GM18508 (cell line): Measurements from ENCODE around the gene NTRK1.

Experiments used
- ATAC-seq: cut with Tn5 transposase; IDR thresholded peaks from one replicate; pipeline ENCODE4 v1.9.1; 2021; ENCODE audit warnings: moderate number of reproducible peaks; ENCODE audit not compliant: insufficient read depth, unreplicated experiment

The NTRK1 gene

DNA sequence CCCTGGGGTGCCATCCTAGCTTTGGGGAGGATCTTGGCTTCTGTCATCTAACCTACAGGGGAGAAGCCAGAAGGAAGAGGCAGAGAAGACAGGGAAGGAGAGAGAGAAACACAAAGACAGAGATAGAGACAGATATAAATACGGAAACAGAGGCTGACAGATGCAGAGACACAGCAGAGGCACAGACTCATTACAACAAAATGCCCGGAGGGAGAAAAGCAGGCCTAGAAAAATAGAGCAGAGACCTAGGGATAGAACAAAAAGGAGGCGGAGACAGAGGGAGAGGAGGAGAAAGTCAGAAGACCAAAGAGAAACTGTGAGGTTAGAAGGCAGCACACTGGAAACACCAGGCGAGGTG lies 34.8 kb downstream of the NTRK1 start:
- ATAC-seq: no peak

DNA sequence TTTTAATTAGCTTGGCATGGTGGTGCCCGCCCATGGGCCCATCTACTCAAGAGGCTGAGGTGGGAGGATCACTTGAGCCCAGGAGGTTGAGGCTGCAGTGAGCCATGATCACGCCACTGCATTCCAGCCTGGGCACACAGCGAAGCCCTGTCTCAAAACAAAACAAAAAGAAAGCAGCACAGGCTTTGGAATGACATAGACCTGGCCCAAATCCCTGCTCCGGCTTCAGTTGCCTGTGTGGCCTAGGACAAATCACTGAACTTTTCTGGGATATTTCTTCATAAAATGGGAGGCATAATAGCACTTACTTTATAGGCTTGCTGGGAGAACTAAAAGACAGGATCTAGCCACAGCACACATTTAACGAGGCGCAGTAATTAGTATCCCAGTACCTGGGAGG lies 35.3 kb downstream of the NTRK1 start:
- ATAC-seq: no peak

DNA sequence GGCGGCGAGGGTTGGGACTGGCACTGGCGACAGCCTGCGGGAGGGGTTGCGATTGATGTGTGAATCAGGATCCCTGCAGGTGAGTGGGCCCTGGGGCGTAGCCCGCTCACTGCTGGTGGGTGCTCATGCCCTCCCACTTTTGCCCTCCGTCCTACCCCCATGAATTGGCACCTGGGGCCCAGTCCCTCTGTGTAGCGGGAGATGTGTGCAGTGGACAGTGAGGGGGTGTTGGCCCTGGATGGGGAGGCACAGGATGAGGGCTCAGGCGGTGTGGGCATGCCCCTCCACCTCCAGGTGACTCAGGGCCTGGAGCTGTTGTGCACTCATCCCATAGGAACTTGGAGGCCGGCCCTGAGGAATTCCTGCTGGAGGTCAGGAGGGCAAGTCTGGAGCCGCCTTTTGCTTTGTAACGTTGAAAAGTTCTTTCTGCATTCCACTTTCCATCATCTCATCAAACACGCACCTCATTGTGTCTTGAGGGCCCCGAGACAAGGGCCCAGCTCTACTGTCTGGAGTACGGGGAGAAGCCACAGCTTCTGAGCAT lies 35.9 kb downstream of the NTRK1 start:
- ATAC-seq: no peak

DNA sequence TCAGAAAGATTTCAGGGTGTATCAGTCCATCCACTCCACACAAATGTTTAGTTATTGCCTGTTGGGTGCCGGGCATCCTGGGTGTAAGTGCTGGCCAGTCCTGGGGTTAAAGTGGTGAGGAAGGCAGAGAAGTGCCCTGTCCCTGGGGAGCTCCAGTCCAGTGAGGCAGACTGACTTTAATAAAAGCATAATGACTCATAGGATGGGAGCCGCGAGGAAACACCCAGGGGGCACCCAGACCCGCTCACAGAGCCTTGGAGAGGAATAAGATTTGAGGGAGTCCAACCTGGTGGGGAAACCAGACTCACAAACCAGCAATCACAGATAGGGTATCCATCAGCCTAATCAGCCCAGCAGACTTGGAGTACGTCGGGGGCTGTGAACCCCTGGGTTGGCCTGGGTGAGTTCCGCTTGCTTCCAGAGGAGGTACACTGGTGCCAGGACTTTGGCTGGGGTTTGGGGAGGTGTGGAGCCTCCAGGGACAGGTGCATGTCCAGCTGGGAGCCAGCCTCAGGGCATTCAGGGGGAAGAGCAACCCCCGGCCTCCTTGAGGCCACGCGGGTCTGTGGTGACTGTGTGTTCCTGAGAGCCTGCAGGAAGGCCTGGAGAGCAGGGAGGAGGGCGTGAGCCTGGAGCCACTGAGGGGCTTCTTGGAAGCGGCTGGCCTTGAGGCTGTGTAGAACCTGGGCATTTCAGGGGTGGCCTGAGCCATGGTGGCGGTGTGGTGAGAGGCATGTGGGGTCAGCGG lies 36.6 kb downstream of the NTRK1 start:
- ATAC-seq: no peak

DNA sequence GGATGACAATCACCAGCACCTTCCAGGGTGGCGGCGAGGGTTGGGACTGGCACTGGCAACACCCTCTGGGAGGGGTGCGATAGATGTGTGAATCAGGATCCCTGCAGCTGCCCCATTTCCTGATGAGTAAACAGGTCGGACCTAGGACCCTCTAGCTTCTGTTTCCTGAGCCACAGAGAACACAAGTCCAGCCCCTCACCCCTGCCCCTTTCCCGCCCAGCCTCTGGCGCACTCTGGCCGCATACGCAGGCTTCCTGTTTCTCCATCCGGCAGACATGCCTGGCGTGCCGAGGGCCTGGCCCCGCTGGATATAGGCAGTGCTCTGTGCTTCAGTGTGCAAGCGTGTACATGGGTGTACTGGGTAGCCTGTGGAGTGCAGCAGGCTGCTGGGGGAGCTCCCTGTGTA lies 37.5 kb downstream of the NTRK1 start:
- ATAC-seq: no peak

DNA sequence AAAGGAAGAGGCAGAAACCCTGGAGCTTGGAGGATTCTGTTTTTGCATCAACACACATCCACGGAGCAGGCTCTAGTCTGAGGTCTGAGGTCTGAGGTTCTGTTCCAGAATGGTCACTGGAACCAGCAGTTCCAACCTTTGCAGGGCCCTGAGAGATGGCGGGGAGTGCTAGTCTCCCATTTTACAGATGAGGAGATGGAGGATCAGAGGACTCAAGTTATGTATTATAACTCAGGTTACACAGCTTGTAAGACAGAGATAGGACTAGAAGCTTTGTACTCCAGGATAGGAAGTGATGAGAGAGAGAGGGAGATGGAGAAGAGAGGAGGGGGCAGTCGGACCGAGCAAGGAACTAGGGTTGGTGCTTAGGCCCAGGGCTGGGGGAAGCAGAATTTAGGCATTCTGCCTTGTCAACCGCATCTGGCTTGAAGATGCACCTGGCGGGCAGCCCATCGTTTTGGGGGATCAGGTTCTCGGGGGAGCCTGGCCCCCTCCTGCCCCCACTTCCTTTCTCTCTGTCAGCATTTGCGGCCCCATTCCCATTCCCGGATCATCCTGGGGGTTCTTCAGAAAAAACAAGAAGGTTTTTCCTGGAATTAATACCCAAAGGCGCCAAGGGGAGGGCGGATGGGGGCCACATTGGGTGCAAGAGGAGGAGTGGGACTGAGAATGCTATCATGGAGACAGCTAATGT lies 38.5 kb downstream of the NTRK1 start:
- ATAC-seq: no peak

DNA sequence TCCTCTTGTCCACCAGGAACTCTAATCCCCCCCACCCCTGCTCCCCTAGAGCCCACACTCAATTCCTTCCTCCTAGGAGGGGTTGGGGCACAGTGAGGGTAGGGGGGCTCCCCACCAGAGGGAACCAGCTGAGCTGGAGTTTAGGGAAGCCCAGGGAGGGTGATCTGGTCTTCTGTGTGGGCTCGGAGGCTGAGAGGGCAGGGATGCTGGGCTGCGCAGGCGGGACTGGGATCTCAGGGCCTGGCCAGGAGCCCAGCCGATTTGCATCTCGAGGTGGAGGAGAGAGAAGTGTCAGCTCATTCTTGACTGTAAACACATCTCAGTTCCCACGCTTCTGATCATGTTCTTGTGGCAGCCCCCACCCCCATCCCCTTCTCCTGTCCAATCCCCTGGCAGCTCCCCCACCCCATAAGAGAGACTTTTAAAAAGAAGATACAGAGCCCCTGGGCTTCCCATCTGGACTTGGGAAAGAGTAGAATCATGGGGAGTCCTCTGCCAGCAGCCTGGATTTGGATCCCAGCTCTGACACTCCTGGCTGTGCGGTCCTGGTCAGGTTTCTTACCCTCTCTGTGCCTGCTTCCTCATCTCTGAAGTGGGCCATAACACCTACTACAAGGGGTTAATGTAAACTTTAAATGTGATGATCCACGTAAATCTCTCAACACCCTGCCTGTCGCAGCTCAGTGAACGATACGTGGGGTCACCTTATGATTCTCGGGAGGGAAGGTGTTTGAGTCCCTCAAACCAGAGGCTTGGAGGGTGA lies 39.5 kb downstream of the NTRK1 start:
- ATAC-seq: no peak

DNA sequence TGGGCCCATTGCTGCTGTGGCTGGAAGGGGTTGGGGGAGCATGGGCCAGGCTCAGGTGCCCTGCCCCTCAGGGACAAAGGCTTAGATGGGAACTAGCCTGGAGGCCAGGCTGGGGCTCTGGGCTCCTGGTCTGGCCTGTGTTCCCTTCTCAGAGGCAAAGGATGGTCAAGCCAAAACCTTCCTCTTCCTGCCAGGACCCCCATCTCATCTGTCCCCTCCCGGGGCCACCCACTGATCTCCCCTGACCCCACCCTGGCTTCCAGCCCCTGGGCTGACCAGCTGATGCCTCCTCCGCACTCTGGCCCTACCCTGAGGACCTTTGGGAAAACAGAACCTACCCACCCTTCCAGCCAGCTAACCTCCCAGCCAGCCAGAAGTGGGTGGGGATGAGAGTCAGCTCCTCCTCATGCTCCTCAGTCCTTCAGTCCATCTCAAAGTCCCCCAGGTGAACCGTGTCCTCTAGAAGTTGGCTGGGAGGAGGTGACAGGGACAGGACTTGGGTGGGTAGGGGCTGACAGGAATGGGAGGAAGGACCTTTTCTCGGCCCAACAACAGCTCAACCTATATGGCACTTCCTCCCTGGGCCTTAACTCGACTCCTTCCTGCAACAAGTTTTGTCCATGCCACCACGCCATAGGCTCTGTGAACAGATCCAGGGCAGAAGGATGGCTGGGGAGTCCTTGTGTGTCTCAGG lies 40.4 kb downstream of the NTRK1 start:
- no peak for ATAC-seq

DNA sequence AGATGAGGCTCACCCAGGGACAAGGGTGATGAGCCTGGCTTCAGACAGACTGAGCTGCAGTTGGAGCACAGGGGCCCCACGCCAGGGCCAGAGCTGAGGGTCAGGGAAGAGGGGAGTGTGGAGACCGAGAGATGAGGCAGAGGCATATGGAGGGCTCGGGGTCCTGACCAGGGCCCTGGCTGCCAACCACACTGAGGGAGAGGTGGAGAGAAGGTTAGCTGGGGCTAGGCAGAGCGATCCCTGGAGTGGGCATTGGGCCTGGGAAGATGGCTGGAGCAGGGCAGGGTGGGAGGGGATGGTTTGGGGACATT lies 40.9 kb downstream of the NTRK1 start:
- no peak for ATAC-seq

DNA sequence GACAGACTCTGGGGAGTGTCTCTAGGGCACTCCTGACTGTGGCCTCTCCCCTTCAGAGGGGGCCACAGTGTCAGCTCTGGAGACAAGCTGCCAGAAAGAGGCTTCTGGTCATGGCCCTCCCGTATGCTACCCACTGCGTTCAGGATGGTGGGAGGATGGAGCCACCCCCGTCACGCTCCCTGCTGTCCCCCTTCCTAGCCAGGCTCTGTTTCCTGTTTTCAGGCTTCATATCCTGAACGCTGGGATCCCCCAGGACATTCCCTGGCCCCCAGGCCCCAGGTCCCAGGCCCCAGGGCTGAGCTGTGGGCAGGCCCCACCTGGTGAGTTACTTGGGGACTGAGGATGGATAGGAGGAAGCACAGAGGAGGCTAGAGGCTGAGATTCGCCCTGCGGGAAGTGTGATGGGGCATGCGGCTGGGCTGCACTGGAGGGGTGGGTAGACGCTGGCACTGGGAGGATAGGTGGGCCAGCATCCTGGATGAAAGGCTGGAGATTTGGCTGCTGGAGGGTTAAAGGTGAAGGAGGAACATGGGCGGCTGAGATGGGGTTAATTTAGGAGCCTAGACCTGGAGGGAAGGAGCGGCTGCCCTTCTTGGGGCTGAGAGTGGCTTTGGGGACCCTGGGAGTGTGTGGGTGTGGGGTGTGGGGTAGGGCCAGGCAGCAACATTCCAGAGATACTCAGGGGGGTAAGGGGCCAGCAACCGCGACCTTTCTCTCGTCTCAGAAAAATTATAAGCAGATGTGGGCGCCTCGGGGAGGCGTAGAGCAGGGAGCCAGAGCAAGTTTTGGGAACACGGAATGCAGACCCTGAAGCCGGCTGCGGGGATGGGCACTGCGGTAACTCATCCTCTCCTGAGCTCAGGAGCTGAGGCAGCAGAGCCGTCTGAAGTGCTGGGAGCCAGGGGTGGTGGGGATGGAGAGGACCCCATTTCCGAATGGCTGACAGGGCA lies 41.6 kb downstream of the NTRK1 start:
- ATAC-seq: no peak

DNA sequence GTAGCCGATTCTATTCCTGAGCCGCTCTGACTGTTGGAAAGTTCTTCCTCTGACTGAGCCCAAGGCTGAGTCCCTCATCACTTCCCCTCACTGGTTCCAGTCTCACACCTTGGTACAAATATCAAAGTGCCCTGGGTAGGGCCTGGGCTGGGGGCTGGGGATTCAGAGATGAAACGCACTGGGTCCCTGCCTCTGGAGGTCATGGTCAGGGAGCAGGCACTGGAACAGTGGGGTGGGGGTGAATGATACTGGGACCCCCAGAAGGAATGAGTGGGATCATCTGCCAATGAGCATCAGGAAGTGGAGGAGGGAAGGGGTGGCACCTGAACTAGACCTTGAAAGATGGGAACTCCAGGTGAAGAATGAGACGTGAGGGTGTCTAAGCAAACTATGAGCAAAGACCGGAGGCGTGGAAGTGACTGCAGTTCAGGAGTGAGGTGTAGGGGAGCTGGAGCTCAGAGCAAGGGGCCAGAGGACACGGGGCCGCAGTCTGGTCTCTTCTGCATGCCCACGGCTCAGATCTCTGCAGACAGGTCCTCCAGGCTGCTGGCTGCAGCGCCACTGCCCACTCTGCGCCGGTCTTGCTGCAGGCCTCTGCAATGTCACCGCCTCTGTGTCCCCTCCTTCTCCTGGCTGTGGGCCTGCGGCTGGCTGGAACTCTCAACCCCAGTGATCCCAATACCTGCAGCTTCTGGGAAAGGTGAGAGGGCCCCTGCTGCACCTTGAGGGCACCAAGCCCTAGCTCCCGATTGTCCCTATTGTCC lies 42.8 kb downstream of the NTRK1 start:
- ATAC-seq: no peak

DNA sequence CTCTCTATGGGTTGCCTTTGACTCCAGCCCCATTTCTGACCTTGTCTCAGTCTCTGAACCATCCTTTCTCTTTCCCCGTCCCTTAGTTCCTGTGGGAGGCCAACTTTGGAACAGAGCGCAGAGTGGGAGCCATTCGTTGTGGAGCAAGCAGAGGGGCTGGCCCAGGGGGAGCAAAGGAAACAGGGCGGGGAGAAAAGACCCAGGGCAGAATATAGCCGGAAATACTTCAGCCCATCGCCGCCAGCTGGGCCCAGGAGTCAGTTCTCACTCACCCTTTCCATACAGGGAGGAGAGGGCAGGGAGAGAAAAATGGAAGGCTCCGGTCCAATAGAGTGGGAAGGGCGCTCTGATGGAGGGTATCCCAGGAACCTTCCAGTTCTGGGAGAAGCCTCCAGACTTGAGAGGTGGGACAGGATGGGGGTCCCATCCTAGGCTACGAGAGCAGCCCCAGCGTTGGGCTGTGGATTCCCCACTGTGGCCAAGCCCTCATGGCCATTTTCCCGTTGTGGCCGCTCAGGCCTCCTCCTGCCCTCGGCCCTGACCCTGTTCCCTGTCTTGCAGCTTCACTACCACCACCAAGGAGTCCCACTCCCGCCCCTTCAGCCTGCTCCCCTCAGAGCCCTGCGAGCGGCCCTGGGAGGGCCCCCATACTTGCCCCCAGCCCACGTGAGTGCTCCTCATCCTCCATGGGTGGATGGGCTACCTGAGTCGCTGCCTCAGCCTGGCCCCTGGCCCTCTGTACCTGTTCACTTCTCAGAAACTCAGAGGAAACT lies 43.7 kb downstream of the NTRK1 start:
- no peak for ATAC-seq

DNA sequence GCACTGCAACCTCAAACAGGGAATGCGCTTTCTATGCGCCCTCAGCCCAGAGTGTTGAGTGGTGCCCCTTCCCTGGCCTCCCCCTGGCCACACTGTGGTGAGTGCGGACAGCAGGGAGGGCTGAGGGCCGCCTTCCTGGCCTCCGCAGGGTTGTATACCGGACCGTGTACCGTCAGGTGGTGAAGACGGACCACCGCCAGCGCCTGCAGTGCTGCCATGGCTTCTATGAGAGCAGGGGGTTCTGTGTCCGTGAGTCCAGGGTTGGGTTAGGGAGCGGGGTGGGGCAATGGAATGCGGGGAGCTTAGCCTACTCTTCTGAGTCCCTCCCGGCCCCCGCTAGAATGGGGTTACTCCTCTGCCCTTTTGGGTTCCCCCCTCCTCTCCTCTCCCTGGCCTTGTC lies 44.5 kb downstream of the NTRK1 start:
- no peak for ATAC-seq

DNA sequence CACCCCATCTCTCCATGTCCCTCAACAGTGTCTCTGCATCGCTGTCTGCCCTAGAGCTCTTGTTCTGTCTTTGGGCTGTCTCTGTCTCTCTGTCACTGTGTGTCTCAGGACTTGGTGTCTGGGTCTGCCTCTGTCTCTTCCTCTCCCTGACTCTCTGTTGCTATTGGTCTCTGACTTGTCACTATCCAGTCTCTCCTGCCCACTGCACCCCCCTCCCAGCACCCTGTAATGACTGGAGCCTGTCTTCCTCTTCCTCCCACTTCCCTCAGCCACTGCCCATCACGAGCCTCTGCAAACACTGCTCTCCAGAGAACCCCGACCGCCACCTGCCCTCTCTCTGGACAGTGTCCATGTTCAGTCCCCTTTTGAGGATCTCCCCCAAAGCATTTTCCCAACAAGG lies 45.0 kb downstream of the NTRK1 start:
- ATAC-seq: no peak

DNA sequence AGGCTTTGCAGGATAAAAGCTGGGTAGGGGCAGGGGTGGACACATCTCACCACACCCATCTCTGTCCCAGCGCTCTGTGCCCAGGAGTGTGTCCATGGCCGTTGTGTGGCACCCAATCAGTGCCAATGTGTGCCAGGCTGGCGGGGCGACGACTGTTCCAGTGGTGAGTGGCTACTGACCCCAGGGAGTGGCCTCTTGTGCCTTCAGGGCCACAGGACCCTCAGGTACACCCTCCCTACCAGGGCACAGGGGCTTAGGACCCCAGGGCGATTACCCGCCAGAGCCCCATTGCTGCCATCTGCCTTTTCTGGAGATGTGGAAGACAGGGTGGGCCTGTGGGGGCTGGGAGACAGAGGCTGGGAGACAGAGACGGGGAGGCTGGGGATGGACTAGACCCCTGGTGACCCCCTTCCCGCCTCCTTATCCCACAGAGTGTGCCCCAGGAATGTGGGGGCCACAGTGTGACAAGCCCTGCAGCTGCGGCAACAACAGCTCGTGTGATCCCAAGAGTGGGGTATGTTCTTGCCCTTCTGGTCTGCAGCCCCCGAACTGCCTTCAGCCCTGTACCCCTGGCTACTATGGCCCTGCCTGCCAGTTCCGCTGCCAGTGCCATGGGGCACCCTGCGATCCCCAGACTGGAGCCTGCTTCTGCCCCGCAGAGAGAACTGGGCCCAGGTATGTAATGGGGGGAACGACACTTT lies 45.7 kb downstream of the NTRK1 start:
- no peak for ATAC-seq

DNA sequence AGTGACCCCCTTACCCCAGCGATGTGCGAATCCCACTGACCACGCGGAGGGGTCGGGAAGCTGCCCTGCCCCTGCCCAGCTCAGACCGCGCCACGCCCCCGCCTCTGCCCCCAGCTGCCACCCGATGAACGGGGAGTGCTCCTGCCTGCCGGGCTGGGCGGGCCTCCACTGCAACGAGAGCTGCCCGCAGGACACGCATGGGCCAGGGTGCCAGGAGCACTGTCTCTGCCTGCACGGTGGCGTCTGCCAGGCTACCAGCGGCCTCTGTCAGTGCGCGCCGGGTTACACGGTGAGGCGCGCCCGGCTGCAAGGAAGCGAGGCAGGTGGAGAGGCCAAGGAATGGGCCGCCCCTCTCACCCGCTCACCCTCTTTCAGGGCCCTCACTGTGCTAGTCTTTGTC lies 47.9 kb downstream of the NTRK1 start:
- ATAC-seq: no peak

DNA sequence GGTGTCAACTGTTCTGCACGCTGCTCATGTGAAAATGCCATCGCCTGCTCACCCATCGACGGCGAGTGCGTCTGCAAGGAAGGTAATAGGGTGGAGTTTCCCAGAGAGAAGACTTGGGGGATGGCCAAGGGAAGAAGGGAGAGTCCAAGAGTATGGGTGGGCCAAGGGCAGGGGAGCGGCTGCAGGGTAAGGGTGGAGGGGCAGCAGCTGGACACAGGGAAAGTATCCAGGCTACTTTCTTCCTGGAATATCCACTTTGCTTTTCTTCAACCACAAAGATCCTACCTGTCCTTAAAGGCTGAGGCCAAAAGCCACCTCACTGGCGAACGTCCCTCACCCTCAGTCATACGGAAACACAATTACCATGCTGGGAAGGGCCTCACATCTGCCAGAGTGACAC lies 48.3 kb downstream of the NTRK1 start:
- ATAC-seq: no peak

DNA sequence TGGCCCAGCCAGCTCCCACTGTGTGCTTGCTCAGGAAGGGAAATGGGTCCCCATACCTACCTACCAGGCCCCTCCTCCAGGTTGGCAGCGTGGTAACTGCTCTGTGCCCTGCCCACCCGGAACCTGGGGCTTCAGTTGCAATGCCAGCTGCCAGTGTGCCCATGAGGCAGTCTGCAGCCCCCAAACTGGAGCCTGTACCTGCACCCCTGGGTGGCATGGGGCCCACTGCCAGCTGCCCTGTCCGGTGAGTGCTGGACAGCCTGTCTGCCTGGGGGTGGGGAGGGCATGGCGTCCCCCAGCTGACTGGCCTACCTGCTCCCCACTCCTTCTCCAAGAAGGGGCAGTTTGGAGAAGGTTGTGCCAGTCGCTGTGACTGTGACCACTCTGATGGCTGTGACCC lies 49.0 kb downstream of the NTRK1 start:
- ATAC-seq: no peak
